Activated CD4-positive, alpha-beta T cell treated with anti-CD3 and anti-CD28 coated beads for 48 hours (primary cell): ENCODE measurements around the gene ARNT2.

Source experiments
- DNase-seq: peaks from one replicate; pipeline ENCODE4 v3.0.0-alpha.2; 2020

The ARNT2 gene

GRCh38 chr15:80444680-80445251 lies 40.6 kb downstream of the ARNT2 start:
- no peak for DNase-seq

GRCh38 chr15:80445300-80446041 lies 41.3 kb downstream of the ARNT2 start:
- no peak for DNase-seq

- no peak for DNase-seq
These were observed 42.9 kb downstream of the ARNT2 start for GRCh38 chr15:80447077-80447476.

GRCh38 chr15:80449825-80450224 lies 45.6 kb downstream of the ARNT2 start:
- no peak for DNase-seq

- no peak for DNase-seq
These were observed 46.7 kb downstream of the ARNT2 start for GRCh38 chr15:80450811-80451321.

GRCh38 chr15:80452166-80452565 lies 48.0 kb downstream of the ARNT2 start:
- no peak for DNase-seq

- no peak for DNase-seq
These were observed 51.0 kb downstream of the ARNT2 start for GRCh38 chr15:80455051-80455648.

- DNase-seq = peak; percentile 66
These were observed 51.7 kb downstream of the ARNT2 start for GRCh38 chr15:80455668-80456442.

GRCh38 chr15:80456517-80457492 lies 52.6 kb downstream of the ARNT2 start:
- no peak for DNase-seq

- DNase-seq = no peak
These were observed 53.7 kb downstream of the ARNT2 start for GRCh38 chr15:80457896-80458295.

GRCh38 chr15:80458580-80458979 lies 54.4 kb downstream of the ARNT2 start:
- DNase-seq = no peak

GRCh38 chr15:80459380-80459779 lies 55.2 kb downstream of the ARNT2 start:
- DNase-seq = no peak

GRCh38 chr15:80459818-80460217 lies 55.6 kb downstream of the ARNT2 start:
- no peak for DNase-seq

- no peak for DNase-seq
These were observed 57.3 kb downstream of the ARNT2 start for GRCh38 chr15:80461356-80462095.

- DNase-seq = no peak
These were observed 57.9 kb downstream of the ARNT2 start for GRCh38 chr15:80462111-80462510.

- no peak for DNase-seq
These were observed 58.8 kb downstream of the ARNT2 start for GRCh38 chr15:80462836-80463512.

- no peak for DNase-seq
These were observed 60.9 kb downstream of the ARNT2 start for GRCh38 chr15:80464951-80465625.

GRCh38 chr15:80465626-80466005 lies 61.4 kb downstream of the ARNT2 start:
- no peak for DNase-seq

- no peak for DNase-seq
These were observed 62.4 kb downstream of the ARNT2 start for GRCh38 chr15:80466543-80466942.

GRCh38 chr15:80467311-80467714 lies 63.1 kb downstream of the ARNT2 start:
- DNase-seq = no peak
